Large intestine (tissue), 3 donors: ENCODE measurements around the gene ZCCHC24. TPM values are rescaled to one million over a fixed set of nuclear protein-coding genes. Genes with fewer than 3 reads are reported as not detected.
A peak's percentile ranks its signal among the peaks of the same experiment; 100 is the strongest.

Experiments
- DNase-seq, 2 donors: peaks; one replicate each; pipeline versions ENCODE4 v3.0.0 to v3.0.0-alpha.2; 2013
- H3K27ac ChIP-seq: one replicate; pipeline ENCODE4 v1.5.1; 2013; ENCODE audit warnings: low read length
- H3K27me3 ChIP-seq: 2 replicates; pipeline ENCODE4 v1.6.1; 2013; ENCODE audit warnings: low read length; ENCODE audit not compliant: control insufficient read depth, insufficient read depth
- H3K36me3 ChIP-seq: 2 replicates; pipeline ENCODE4 v1.6.1; 2013; ENCODE audit warnings: low read length; ENCODE audit not compliant: control insufficient read depth, insufficient read depth
- H3K4me1 ChIP-seq: one replicate; pipeline ENCODE4 v1.6.1; 2013; ENCODE audit warnings: low read length; ENCODE audit not compliant: control insufficient read depth, insufficient read depth
- H3K4me3 ChIP-seq: one replicate; pipeline ENCODE4 v1.5.1; 2013; ENCODE audit warnings: low read length
- H3K9me3 ChIP-seq: one replicate; pipeline ENCODE4 v1.6.1; 2013; ENCODE audit warnings: mild to moderate bottlenecking, low read depth, low read length, moderate library complexity; ENCODE audit not compliant: control insufficient read depth
- WGBS: methylation state at CpG from one replicate; pipeline ENCODE4 v1.1.5; 2013; ENCODE audit warnings: low lambda C conversion rate; ENCODE audit not compliant: insufficient coverage; 5-methylcytosine and 5-hydroxymethylcytosine counted together
- polyA plus RNA-seq: library from polyadenylated mRNA; unstranded; fragments of 120-200 nt; gene quantifications from one replicate; pipeline ENCODE4 v1.2.1, GENCODE V29; 2013

ZCCHC24 gene
- polyA plus RNA-seq, 1 donor: 23.8 TPM

- Histone ChIP-seq H3K4me1 (peaks cover 20% of the 10 kb centered on the region), H3K36me3 (no peaks in the 10 kb centered on the region), H3K9me3 (no peaks in the 10 kb centered on the region), H3K4me3 (no peak overlapping the region), H3K27me3 (no peaks in the 10 kb centered on the region), H3K27ac (no peak overlapping the region)
- no CpG with 5 or more reads among the region's 13 CpGs for WGBS
- no peak for DNase-seq
These were observed 40.0 kb downstream of the ZCCHC24 start for GRCh38 chr10:79405221-79405994.

- no peak for DNase-seq
- WGBS: no CpG with 5 or more reads among the region's 5 CpGs
- H3K36me3 ChIP-seq: no peaks in the 10 kb centered on the region
- peaks cover 26% of the 10 kb centered on the region for H3K4me1 ChIP-seq
- H3K27me3 ChIP-seq: no peaks in the 10 kb centered on the region
- no peak overlapping the region for H3K4me3 ChIP-seq
- H3K9me3 ChIP-seq: no peaks in the 10 kb centered on the region
- no peak overlapping the region for H3K27ac ChIP-seq
These were observed 40.7 kb downstream of the ZCCHC24 start for GRCh38 chr10:79404690-79405131.

GRCh38 chr10:79404231-79404609, 41.2 kb downstream of the ZCCHC24 start:
- no CpG with 5 or more reads among the region's 7 CpGs for WGBS
- no peaks in the 10 kb centered on the region for H3K9me3 ChIP-seq
- no peak overlapping the region for H3K4me3 ChIP-seq
- no peak for DNase-seq
- peaks cover 31% of the 10 kb centered on the region for H3K4me1 ChIP-seq
- H3K27me3 ChIP-seq: no peaks in the 10 kb centered on the region
- H3K36me3 ChIP-seq: no peaks in the 10 kb centered on the region
- peak overlapping the region; percentile 25 for H3K27ac ChIP-seq

GRCh38 chr10:79403441-79404230, 41.8 kb downstream of the ZCCHC24 start:
- Histone ChIP-seq H3K27ac (peak overlapping the region; percentile 25), H3K36me3 (no peaks in the 10 kb centered on the region), H3K4me3 (no peak overlapping the region), H3K27me3 (no peaks in the 10 kb centered on the region), H3K4me1 (peaks cover 37% of the 10 kb centered on the region), H3K9me3 (no peaks in the 10 kb centered on the region)
- DNase-seq: no peak
- 66% methylated on average over 4 of the region's 23 CpGs for WGBS

GRCh38 chr10:79402951-79403350, 42.5 kb downstream of the ZCCHC24 start:
- no CpG with 5 or more reads among the region's 8 CpGs for WGBS
- Histone ChIP-seq H3K9me3 (no peaks in the 10 kb centered on the region), H3K27me3 (no peaks in the 10 kb centered on the region), H3K36me3 (no peaks in the 10 kb centered on the region), H3K4me3 (no peak overlapping the region), H3K27ac (no peak overlapping the region), H3K4me1 (peaks cover 40% of the 10 kb centered on the region)
- no peak for DNase-seq

GRCh38 chr10:79402625-79402946, 42.8 kb downstream of the ZCCHC24 start:
- Histone ChIP-seq H3K4me3 (no peak overlapping the region), H3K9me3 (no peaks in the 10 kb centered on the region), H3K27me3 (no peaks in the 10 kb centered on the region), H3K27ac (no peak overlapping the region), H3K36me3 (no peaks in the 10 kb centered on the region), H3K4me1 (peaks cover 43% of the 10 kb centered on the region)
- no peak for DNase-seq
- WGBS: no CpG with 5 or more reads among the region's 7 CpGs

GRCh38 chr10:79401015-79401921, 44.2 kb downstream of the ZCCHC24 start:
- no peaks in the 10 kb centered on the region for H3K27me3 ChIP-seq
- no peak overlapping the region for H3K27ac ChIP-seq
- H3K36me3 ChIP-seq: no peaks in the 10 kb centered on the region
- no peak overlapping the region for H3K4me3 ChIP-seq
- DNase-seq: no peak
- WGBS: no CpG with 5 or more reads among the region's 23 CpGs
- peaks cover 44% of the 10 kb centered on the region for H3K4me1 ChIP-seq
- no peaks in the 10 kb centered on the region for H3K9me3 ChIP-seq

GRCh38 chr10:79400146-79401004, 45.0 kb downstream of the ZCCHC24 start:
- peaks cover 35% of the 10 kb centered on the region for H3K4me1 ChIP-seq
- WGBS: 83% methylated on average over 2 of the region's 11 CpGs
- no peaks in the 10 kb centered on the region for H3K9me3 ChIP-seq
- peak overlapping the region; percentile 90 for H3K27ac ChIP-seq
- H3K27me3 ChIP-seq: no peaks in the 10 kb centered on the region
- H3K4me3 ChIP-seq: no peak overlapping the region
- no peak for DNase-seq
- H3K36me3 ChIP-seq: no peaks in the 10 kb centered on the region

- Histone ChIP-seq H3K4me3 (no peak overlapping the region), H3K36me3 (no peaks in the 10 kb centered on the region), H3K27me3 (no peaks in the 10 kb centered on the region), H3K4me1 (peaks cover 40% of the 10 kb centered on the region), H3K27ac (peak overlapping the region; percentile 90), H3K9me3 (no peaks in the 10 kb centered on the region)
- WGBS: no CpG with 5 or more reads among the region's 15 CpGs
- DNase-seq: peak; percentile 64 to 84
These were observed 46.1 kb downstream of the ZCCHC24 start for GRCh38 chr10:79399223-79399831.
